ENCODE results near the gene CELF1.

The CELF1 gene

DNA sequence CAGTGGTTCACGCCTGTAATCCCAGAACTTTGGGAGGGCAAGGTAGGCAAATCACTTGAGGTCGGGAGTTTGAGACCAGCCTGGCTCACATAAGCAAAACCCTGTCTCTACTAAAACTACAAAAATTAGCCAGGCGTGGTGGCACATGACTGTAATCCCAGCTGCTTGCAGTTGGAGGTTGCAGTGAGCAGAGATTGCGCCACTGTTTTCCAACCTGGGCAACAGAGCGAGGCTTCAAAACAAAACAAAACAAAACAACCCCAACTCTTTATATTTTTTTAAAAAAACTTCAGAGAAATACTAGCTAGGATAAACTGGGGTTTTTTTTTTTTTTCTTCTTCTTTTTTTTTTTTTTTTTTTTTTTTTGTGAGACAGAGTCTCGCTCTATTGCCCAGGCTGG lies 72.2 kb downstream of the CELF1 start:
- no peak for DNase-seq

DNA sequence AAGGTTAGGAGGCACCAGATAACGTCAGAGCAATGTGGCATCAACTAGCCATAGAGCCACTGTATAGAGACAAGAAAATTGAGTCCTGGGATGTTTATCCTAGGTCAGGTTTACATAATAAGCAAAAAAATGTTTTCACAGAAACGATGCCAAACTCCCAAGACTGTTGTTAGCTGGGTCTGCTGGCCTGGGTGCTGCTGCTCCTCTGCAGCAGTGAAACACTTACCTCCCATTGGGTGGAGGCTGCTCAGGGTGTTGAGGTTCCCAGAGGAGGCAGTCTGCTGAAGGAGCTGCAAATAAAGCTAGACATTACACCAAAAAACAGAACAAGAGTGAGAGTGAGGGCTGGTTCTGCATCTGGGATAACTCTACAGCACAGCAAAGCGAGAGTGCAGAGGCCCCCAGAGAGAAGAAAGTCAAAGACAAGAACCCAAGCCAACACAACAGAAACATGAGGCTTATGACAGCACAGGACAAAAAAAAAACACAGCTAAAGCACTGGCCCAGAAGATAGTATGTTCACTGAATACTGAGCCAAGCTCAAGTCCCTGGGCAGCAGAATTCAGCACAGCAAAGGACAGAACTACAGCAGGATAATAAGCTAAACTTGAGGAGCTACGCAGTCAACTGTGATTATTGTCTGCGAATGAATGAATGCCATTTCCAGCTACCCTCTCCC lies 74.1 kb downstream of the CELF1 start:
- no peak for DNase-seq

DNA sequence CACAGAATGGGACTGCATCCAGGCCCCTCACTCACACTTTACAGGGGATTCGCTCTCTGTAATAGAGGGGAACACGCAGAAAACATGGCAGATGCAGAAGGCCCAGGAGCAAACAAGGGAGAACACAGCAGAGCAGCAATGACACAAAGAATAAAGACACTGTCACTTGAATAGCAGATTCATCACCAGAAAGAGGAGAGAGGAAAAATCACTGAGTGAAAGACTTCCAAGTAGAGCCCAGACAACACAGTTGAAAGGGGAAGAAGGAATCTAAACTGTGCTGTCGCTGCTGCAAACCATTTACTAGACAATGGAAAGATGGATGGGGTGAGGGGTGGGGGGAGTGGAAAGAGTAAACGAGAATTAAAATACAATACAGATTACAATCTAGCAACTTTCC lies 75.2 kb downstream of the CELF1 start:
- DNase-seq, result no peak

DNA sequence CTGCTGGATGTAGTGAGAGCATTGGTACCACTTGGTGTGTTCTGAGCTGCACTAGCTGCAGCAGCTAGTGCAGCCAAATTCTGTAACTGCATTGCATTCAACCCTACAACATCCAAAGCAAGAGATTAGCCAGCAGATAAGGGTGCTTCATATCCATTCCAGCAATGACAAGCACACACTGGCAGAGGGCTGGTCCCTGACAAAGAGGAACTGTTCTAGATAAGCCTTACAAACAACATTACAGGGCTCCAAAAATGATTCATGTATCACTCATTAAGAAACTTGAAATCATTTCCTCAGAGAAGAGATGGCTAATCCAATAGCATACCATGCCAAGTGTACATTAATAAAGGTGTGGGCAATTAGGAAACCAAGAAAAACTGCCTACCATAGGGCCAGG lies 75.6 kb downstream of the CELF1 start:
- no peak for DNase-seq

DNA sequence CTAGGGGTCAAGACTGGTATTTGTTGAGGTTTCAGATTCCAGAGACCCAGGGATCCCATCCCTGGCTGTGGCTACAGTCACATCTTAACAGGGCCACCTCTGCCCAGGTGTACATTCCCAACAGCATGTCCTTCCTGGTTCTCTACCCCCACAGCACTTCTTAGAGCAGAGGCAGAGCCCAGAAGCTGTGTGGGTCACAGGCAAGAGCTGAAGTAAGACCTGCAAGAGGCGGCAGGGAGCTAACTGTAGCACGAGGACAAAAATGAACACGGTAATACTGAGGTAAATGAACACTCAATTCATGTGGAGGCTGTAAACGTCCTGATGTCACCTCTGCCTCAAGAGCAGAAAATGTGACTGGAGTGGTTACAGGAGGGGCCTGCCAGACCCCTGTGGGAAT lies 82.3 kb downstream of the CELF1 start:
- DNase-seq, result no peak

- no peak for DNase-seq
Observed at GRCh38 chr11:47469361-47470179, 83.4 kb downstream of the CELF1 start.

GRCh38 chr11:47468598-47469214 lies 84.2 kb downstream of the CELF1 start:
- no peak for DNase-seq

GRCh38 chr11:47467357-47467756 lies 85.6 kb downstream of the CELF1 start:
- DNase-seq, result no peak

GRCh38 chr11:47466701-47467250 lies 86.2 kb downstream of the CELF1 start:
- peak; percentile 61 for DNase-seq

DNA sequence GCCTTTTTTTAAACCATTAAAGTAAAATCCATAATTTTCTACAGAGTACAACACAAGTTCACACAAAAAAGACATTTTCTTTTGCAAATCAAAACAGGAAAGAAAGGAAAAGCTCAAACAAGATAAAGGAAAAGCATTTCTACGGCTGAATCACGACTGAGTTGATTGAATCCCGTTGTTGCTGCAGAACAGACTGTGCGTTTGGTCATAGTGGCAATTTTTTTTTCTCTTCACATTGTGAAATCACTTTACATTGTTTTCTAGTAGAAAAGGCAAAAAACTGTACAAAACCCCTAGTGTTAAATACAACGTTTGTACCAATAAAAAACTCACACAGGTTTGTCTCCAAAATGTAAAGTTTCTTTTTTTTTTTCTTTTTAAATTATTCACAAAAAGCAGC lies 86.7 kb downstream of the CELF1 start:
- DNase-seq, result peak; percentile 9

GRCh38 chr11:47464483-47464882 lies 88.4 kb downstream of the CELF1 start:
- DNase-seq, result peak; percentile 28

GRCh38 chr11:47461876-47462275 lies 91.1 kb downstream of the CELF1 start:
- no peak for DNase-seq

DNA sequence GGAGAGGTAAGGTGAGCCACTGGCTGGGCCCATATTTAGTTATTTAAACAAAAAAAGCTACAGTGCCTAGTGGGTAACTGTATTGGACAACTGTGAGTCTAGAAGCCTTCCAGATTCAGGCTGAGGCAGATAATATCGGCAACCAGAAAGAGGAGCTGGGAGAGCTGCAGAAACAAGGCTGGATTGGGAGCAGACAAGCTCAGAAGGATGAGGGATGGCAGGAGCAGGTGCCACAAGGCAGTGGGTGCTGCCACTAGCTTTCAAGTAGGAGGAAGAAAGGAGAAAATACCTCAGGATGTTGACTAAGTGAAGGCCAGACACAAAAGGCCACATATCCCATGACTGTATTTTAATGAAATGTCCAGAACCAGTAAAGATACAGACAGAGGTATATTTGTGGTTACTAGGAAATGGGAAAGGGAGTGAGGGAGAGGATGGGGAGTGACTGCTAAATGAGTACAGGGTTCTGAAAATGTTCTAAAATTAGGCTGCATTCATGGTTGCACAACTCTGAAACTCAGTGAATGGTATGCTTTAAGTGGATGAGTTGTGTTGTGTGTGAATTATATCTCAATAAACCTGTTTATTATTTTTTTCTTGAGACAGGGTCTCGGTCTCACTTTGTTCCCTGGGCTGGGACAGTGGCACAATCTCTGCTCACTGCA lies 92.2 kb downstream of the CELF1 start:
- no peak for DNase-seq

- peak; percentile 83 for DNase-seq
Observed at GRCh38 chr11:47454258-47454671, 98.7 kb downstream of the CELF1 start.

GRCh38 chr11:47453365-47453764 lies 99.6 kb downstream of the CELF1 start:
- DNase-seq, result no peak

DNA sequence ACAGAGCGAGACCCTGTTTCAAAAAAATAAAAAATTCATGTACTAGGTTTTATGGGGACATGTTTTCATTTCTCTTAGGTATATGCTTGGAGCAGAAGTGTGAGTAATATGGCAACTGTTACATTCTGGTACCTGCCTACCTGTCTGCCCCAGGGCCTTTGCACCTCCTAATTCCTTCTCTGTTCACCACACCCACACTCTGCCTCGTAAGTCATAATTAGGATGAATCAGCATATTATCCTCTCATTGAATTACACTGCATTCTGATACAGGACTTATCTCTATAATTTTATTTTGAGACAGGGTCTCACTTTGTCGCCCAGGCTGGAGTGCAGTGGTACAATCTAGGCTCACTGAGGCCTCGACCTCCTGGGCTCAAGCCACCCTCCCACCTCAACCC lies 100.9 kb downstream of the CELF1 start:
- DNase-seq, result no peak

- no peak for DNase-seq
Observed at GRCh38 chr11:47451436-47451835, 101.5 kb downstream of the CELF1 start.

DNA sequence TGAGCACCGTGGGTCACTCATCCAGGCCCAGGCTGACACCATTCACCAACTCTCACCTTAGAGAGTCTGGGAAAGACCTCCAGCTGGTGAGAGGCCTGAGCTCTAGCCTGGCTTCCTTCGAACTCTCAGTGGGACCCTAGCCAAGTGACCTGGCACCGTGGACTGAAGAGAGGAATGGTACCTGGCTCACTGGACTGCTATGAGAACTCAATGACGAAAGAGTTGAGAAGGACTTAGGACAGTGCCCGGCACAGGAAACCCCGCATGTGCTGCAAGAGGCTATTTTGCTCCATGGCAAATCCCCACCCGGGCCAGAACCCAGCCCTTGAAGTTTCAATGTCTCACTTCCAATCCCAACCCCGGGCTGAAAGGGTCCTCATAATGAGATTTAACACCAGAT lies 103.4 kb downstream of the CELF1 start:
- no peak for DNase-seq

DNA sequence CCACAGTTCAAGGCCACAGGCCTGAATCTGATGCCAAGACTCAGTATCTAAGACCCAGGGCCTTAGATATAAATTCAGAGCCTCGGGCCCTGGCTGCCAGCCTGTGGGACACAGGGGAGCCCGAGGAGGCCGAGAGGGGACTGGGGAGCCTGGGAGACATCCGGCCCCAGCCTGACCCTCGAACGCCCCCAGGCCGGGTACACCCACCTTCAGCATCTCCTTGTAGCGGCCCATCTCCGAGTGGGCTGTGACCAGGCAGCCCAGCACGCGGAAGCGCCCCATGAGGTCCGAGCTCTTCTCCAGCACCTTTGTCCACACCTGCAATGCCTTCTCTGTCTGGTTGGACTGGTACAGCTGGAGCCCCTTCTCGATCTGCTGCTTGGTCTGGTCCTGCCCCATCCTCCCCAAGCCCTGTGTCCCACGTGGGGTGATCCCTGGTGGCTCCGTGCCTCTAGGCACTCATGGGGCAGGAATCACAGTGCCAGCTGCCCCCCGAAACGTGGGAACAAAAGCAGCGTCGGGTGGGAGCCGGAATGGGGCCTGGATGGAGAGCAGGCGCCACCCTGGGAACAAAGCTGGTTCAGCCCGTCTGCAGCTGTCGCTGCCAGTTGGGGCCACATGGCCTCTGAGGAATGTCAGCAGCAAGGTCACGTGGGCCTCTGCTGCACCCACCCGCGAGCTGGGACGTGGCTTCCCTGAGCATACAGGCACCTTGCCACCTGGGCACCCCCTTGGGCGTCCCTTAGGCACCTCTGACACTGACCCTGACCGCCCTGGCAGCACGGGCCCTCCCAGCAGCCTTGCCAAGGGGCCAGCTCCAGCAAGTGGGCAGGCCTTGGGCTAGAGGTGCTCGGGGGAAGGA lies 104.1 kb downstream of the CELF1 start, which contains the start of gene RAPSN:
Gene RAPSN, minus strand, starts transcription at position 571 of the 862 bp plus-strand sequence. Its CDS starts 172 bp downstream, at position 399.
- DNase-seq, result no peak

- DNase-seq, result no peak
Observed at GRCh38 chr11:47447906-47448305, 105.0 kb downstream of the CELF1 start.

DNA sequence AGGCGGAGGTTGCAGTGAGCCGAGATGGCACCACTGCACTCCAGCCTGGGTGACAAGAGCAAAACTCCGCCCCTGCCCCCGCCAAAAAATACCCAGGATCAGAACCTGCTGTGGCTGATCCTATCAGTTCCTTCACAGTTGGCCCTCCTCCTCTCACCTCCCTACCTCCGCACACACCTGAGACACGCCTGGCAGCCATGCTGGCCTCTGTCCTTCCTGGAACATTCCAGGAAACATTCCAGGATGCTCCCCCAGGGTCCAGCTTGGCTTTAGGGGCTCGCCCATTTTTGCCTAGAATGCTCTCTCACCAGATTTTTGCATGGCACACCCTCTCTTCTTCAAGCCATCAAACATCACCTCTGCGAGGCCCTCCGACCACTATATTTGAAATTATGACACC lies 106.1 kb downstream of the CELF1 start:
- DNase-seq, result no peak

DNA sequence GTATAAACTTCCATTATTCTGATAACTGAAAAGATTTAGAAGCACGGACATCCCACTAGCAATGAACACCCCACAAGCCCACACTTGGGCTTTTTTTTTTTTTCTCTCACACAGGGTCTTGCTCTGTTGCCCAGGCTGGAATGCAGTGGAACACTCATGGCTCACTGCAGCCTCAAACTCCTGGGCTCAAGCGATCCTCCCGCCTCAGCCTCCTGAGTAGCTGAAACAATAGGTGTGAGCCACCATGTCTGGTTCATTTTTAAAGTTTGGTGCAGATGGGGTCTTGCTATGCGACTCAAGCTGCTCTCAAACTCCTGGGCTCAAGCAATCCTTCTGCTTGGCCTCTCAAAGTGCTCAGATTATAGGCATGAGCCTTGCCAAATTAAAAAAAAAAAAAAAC lies 107.1 kb downstream of the CELF1 start:
- DNase-seq, result no peak
